A549 treated with CORT108297 at 1 μM for 4 hours (cell line): ENCODE measurements around the gene GAS2. TPM values are rescaled to one million over a fixed set of nuclear protein-coding genes. Genes with fewer than 3 reads are reported as not detected.

ENCODE experiments used
- total RNA-seq: library from RNA; stranded (reverse); fragments of 200-300 nt; extraction: Qiagen RNA extraction; gene quantifications from 5 replicates; pipeline ENCODE4 v1.2.3, GENCODE V29; 2022

The GAS2 gene
- 0.68 to 1.4 TPM (median 0.92 TPM) in 5 replicates for total RNA-seq

GRCh38 chr11:22666325-22666687, at the start of gene GAS2:
Gene GAS2 (plus strand): TSS chr11:22666611. CDS start chr11:22674870, 8,259 bp downstream.

GRCh38 chr11:22625448-22626287, 40.7 kb upstream of the GAS2 start, which contains the start of gene FANCF:
Gene FANCF (minus strand): TSS chr11:22625823. CDS start chr11:22625810, 13 bp downstream.

GRCh38 chr11:22829231-22830081, 163.0 kb downstream of the GAS2 start, which contains the start of gene SVIP:
Gene SVIP (minus strand): TSS chr11:22829801. CDS start chr11:22829748, 53 bp downstream.

GRCh38 chr11:22860241-22860640, 193.8 kb downstream of the GAS2 start, which contains the start of gene CCDC179:
Gene CCDC179 (minus strand): TSS chr11:22860474. CDS start chr11:22860421, 53 bp downstream.

Other genes with a start within 250 kb of the GAS2 start
- gene FANCF, start 40.8 kb upstream of the GAS2 start, total RNA-seq, result 6.1 to 8.5 TPM (median 8.3 TPM) in 5 replicates
- 9.6 to 15.8 TPM (median 13.6 TPM) in 5 replicates for gene SVIP, start 163.2 kb downstream of the GAS2 start, total RNA-seq
- not detected in 5 replicates for gene CCDC179, start 193.9 kb downstream of the GAS2 start, total RNA-seq